ENCODE measurements around the gene LAMP1. TPM values are rescaled to one million over a fixed set of nuclear protein-coding genes. Genes with fewer than 3 reads are reported as not detected.

Gene LAMP1
- total RNA-seq, 2 experiments from 2014 or later: 12.2 to 24.6 TPM

- no peak for DNase-seq (ENCODE audit: low spot score)
- no peak overlapping the region for H3K27ac ChIP-seq (ENCODE audit: low read depth, low read length, poor library complexity, severe bottlenecking)
- H3K36me3 ChIP-seq (ENCODE audit: insufficient read depth, low read length): peaks cover 9% of the 10 kb centered on the region
- H3K9me2 ChIP-seq (ENCODE audit: insufficient read depth, low read length): no peaks in the 10 kb centered on the region
- no peak overlapping the region for H3K4me2 ChIP-seq (ENCODE audit: low read length)
- H3K79me2 ChIP-seq (ENCODE audit: insufficient read depth, low read depth, low read length): no peaks in the 10 kb centered on the region
- no peak overlapping the region for H3K4me3 ChIP-seq (ENCODE audit: low read depth, low read length, poor library complexity, severe bottlenecking)
- TF ChIP-seq EZH2phosphoT487 (IDR thresholded peaks at IDR 0.05; ENCODE audit: borderline replicate concordance, low read depth, low read length) (no peak), CTCF (conservative IDR thresholded peaks at IDR 0.05; ENCODE audit: low read length) (no peak)
- H2AFZ ChIP-seq (ENCODE audit: low read length): no peak overlapping the region
- CTCF ChIA-PET (ENCODE audit: unreplicated experiment): no interaction called here
- no peaks in the 10 kb centered on the region for H3K9me3 ChIP-seq (ENCODE audit: low read length)
- no TSS peak for BruUV-seq (replicated peaks)
- intact Hi-C loops (cut with micrococcal nuclease; ENCODE audit: unreplicated experiment): no loop called here
- POLR2A ChIA-PET: no interaction called here
- H4K20me1 ChIP-seq (ENCODE audit: insufficient read depth, low read length): no peaks in the 10 kb centered on the region
- no peaks in the 10 kb centered on the region for H3K4me1 ChIP-seq (ENCODE audit: insufficient read depth, low read length, poor library complexity, severe bottlenecking)
Observed at GRCh38 chr13:113325779-113326178, 28.7 kb downstream of the LAMP1 start.

- Histone ChIP-seq H3K9me2 (ENCODE audit: insufficient read depth, low read length) (no peaks in the 10 kb centered on the region), H3K4me3 (ENCODE audit: low read depth, low read length, poor library complexity, severe bottlenecking) (no peak overlapping the region), H3K36me3 (ENCODE audit: insufficient read depth, low read length) (no peaks in the 10 kb centered on the region; the same call in 1 of the 2 replicates), H3K4me1 (ENCODE audit: insufficient read depth, low read length, poor library complexity, severe bottlenecking) (no peaks in the 10 kb centered on the region), H3K9me3 (ENCODE audit: low read length) (no peaks in the 10 kb centered on the region), H3K4me2 (ENCODE audit: low read length) (no peak overlapping the region), H4K20me1 (ENCODE audit: insufficient read depth, low read length) (no peaks in the 10 kb centered on the region), H3K79me2 (ENCODE audit: insufficient read depth, low read depth, low read length) (no peaks in the 10 kb centered on the region), H3K27ac (ENCODE audit: low read depth, low read length, poor library complexity, severe bottlenecking) (no peak overlapping the region), H2AFZ (ENCODE audit: low read length) (no peak overlapping the region)
- no TSS peak for BruUV-seq (replicated peaks)
- DNase-seq (ENCODE audit: low spot score): no peak
- POLR2A ChIA-PET: no interaction called here
- intact Hi-C loops (cut with micrococcal nuclease; ENCODE audit: unreplicated experiment): no loop called here
- CTCF ChIA-PET (ENCODE audit: unreplicated experiment): no interaction called here
- TF ChIP-seq CTCF (conservative IDR thresholded peaks at IDR 0.05; ENCODE audit: low read length) (no peak), EZH2phosphoT487 (IDR thresholded peaks at IDR 0.05; ENCODE audit: borderline replicate concordance, low read depth, low read length) (no peak)
Observed at GRCh38 chr13:113327391-113327765, 30.3 kb downstream of the LAMP1 start.

- no peak for DNase-seq (ENCODE audit: low spot score)
- Histone ChIP-seq H3K4me1 (ENCODE audit: insufficient read depth, low read length, poor library complexity, severe bottlenecking) (no peaks in the 10 kb centered on the region), H3K9me2 (ENCODE audit: insufficient read depth, low read length) (no peaks in the 10 kb centered on the region), H4K20me1 (ENCODE audit: insufficient read depth, low read length) (no peaks in the 10 kb centered on the region), H3K4me3 (ENCODE audit: low read depth, low read length, poor library complexity, severe bottlenecking) (no peak overlapping the region), H3K9me3 (ENCODE audit: low read length) (no peaks in the 10 kb centered on the region), H3K36me3 (ENCODE audit: insufficient read depth, low read length) (no peaks in the 10 kb centered on the region; the same call in 1 of the 2 replicates), H3K27ac (ENCODE audit: low read depth, low read length, poor library complexity, severe bottlenecking) (no peak overlapping the region), H3K4me2 (ENCODE audit: low read length) (no peak overlapping the region), H3K79me2 (ENCODE audit: insufficient read depth, low read depth, low read length) (no peaks in the 10 kb centered on the region), H2AFZ (ENCODE audit: low read length) (no peak overlapping the region)
- CTCF ChIA-PET (ENCODE audit: unreplicated experiment): no interaction called here
- POLR2A ChIA-PET: no interaction called here
- TF ChIP-seq CTCF (conservative IDR thresholded peaks at IDR 0.05; ENCODE audit: low read length) (no peak), EZH2phosphoT487 (IDR thresholded peaks at IDR 0.05; ENCODE audit: borderline replicate concordance, low read depth, low read length) (no peak)
- intact Hi-C loops (cut with micrococcal nuclease; ENCODE audit: unreplicated experiment): no loop called here
- BruUV-seq (replicated peaks): no TSS peak
Observed at GRCh38 chr13:113327766-113328471, 30.9 kb downstream of the LAMP1 start.

All from OCI-LY7 (cell line).